ENCODE results near the gene CH25H.

- no peak for TF ChIP-seq POLR2A (IDR thresholded peaks at IDR 0.05)
- TF ChIP-seq POLR2AphosphoS5 (IDR thresholded peaks at IDR 0.05), result no peak
- no peak for TF ChIP-seq CTCF (IDR thresholded peaks at IDR 0.05)
- no peak for TF ChIP-seq EP300 (IDR thresholded peaks at IDR 0.05; ENCODE audit: low read depth)
Measured at GRCh38 chr10:89164920-89165319, 42.2 kb downstream of the CH25H start.
